Natural killer cell (primary cell): Measurements from ENCODE around the gene GCSAM. TPM values are rescaled to one million over a fixed set of nuclear protein-coding genes. Genes with fewer than 3 reads are reported as not detected.

Source experiments
- ATAC-seq, 3 donors: fragments of 150-1000 bp in 2 of 3; fragments of 200-7000 bp in 1 of 3; cut with Tn5 transposase; 1 replicate in 1 of 3; 2 replicates in 2 of 3; pipeline ENCODE4 v1.10.0; 2021; ENCODE audit warnings: mild to moderate bottlenecking in 2 of 3, moderate library complexity in 2 of 3
- DNase-seq, 2 donors: peaks; one replicate each; pipeline versions ENCODE4 v3.0.0 to v3.0.0-alpha.2; 2013 to 2021; ENCODE audit warnings: mixed read lengths in 1 of 2
- H3K27ac ChIP-seq: one replicate; pipeline ENCODE4 v1.5.1; 2013; ENCODE audit warnings: mild to moderate bottlenecking, low read length
- H3K27me3 ChIP-seq: one replicate; pipeline ENCODE4 v1.6.1; 2013; ENCODE audit warnings: low read length; ENCODE audit not compliant: control insufficient read depth, insufficient read depth
- H3K36me3 ChIP-seq: one replicate; pipeline ENCODE4 v1.6.1; 2013; ENCODE audit warnings: low read length; ENCODE audit not compliant: control insufficient read depth, insufficient read depth
- H3K4me1 ChIP-seq: one replicate; pipeline ENCODE4 v1.6.1; 2013; ENCODE audit warnings: low read length; ENCODE audit not compliant: control insufficient read depth, insufficient read depth
- H3K4me3 ChIP-seq: one replicate; pipeline ENCODE4 v1.5.1; 2013; ENCODE audit warnings: low read length
- H3K9me3 ChIP-seq: one replicate; pipeline ENCODE4 v1.6.1; 2013; ENCODE audit warnings: low read length; ENCODE audit not compliant: control insufficient read depth, insufficient read depth
- H3K27ac Mint-ChIP-seq, 2 donors: one replicate each; pipeline ENCODE4 v1.8.0; 2022; ENCODE audit warnings: mild to moderate bottlenecking in 2 of 2, mixed read lengths in 2 of 2, moderate library complexity in 1 of 2
- H3K27me3 Mint-ChIP-seq, 2 donors: one replicate each; pipeline ENCODE4 v1.8.0; 2022; ENCODE audit warnings: low read depth in 2 of 2, mixed read lengths in 2 of 2
- H3K36me3 Mint-ChIP-seq: one replicate; pipeline ENCODE4 v1.8.0; 2022; ENCODE audit warnings: mixed read lengths
- H3K4me1 Mint-ChIP-seq, 2 donors: one replicate each; pipeline ENCODE4 v1.8.0; 2022; ENCODE audit warnings: mixed read lengths in 2 of 2
- H3K4me3 Mint-ChIP-seq: one replicate; pipeline ENCODE4 v1.8.0; 2022; ENCODE audit warnings: mild to moderate bottlenecking, moderate library complexity, mixed read lengths
- H3K9me3 Mint-ChIP-seq, 2 donors: one replicate each; pipeline ENCODE4 v1.8.0; 2022; ENCODE audit warnings: mixed read lengths in 2 of 2
- WGBS: methylation state at CpG from one replicate; pipeline ENCODE4 v1.1.7; 2013; ENCODE audit warnings: missing lambda C conversion rate; ENCODE audit not compliant: insufficient coverage; 5-methylcytosine and 5-hydroxymethylcytosine counted together
- intact Hi-C: fragments of 100-400 bp; cut with micrococcal nuclease; formaldehyde crosslinking; loops from one replicate; pipeline ENCODE4 v1.14.2; 2022
- total RNA-seq, 4 donors: library from RNA; stranded (reverse); fragments of 120-200 nt in 1 of 4; gene quantifications; one replicate each; pipeline versions ENCODE4 v1.2.3 to v1.2.4, GENCODE V29; 2013 to 2022
- TF ChIP-seq, protein P1 (sequence below): fragments of 200-600 bp; IDR thresholded peaks from one replicate; pipeline ENCODE4 v1.8.0; 2022; ENCODE audit warnings: antibody characterized with exemption

Gene GCSAM
- total RNA-seq, 3 donors from 2014 or later (not counting 1 experiment from before 2014, with no cell fraction given): 0.59 to 3.0 (median 1.1) TPM

DNA sequence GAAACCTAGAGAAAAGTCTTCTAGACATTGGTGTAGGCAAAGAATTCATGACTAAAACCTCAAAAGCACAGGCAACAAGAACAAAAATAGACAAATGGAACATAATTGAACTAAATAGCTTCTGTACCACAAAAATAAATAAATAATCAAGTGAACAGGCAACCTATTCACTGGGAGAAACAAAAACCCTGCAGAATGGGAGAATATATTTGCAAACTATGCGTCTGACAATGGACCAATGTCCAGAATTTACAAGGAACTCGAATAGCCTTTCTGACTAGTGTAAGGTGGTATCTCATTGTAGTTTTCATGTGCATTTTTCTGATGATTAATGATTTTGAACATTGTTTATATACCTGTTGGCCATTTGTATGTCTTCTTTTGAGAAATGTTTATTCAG is 37.0 kb upstream of the GCSAM start:
- TF ChIP-seq, protein P1, sequence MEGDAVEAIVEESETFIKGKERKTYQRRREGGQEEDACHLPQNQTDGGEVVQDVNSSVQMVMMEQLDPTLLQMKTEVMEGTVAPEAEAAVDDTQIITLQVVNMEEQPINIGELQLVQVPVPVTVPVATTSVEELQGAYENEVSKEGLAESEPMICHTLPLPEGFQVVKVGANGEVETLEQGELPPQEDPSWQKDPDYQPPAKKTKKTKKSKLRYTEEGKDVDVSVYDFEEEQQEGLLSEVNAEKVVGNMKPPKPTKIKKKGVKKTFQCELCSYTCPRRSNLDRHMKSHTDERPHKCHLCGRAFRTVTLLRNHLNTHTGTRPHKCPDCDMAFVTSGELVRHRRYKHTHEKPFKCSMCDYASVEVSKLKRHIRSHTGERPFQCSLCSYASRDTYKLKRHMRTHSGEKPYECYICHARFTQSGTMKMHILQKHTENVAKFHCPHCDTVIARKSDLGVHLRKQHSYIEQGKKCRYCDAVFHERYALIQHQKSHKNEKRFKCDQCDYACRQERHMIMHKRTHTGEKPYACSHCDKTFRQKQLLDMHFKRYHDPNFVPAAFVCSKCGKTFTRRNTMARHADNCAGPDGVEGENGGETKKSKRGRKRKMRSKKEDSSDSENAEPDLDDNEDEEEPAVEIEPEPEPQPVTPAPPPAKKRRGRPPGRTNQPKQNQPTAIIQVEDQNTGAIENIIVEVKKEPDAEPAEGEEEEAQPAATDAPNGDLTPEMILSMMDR: no peak
- Histone ChIP-seq H3K9me3 (no peaks in the 10 kb centered on the region), H3K4me3 (no peak overlapping the region), H3K27ac (no peak overlapping the region), H3K27me3 (no peaks in the 10 kb centered on the region), H3K4me1 (no peaks in the 10 kb centered on the region), H3K36me3 (no peaks in the 10 kb centered on the region)
- Mint-ChIP-seq H3K4me3 (no peak overlapping the region), H3K9me3 (no peaks in the 10 kb centered on the region), H3K27me3 (peaks cover 0 to 5% of the 10 kb centered on the region in 2 donors), H3K27ac (no peak overlapping the region), H3K36me3 (no peaks in the 10 kb centered on the region), H3K4me1 (no peaks in the 10 kb centered on the region)
- intact Hi-C loops: no loop called here
- ATAC-seq (no peak), DNase-seq (no peak)
- 90% methylated on average over 2 of the region's 2 CpGs for WGBS

DNA sequence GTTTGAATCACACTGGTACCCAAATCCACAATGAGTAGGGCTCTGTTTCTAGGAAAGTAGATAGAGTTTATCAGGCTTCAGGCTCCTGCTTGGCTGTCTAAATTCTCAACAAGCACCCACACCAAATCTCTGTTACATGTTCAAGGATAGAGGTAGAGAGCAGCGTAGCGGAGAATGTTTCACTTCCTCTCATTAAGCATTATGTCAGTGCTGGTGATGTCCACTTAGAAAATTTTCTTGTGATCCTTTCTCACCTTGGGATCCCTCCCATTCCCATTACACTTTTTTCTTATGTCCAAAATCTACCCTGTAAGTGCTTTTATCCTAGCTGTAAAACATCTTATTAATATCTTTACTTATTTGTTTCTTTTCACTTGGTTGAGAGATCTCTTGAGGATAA is 34.7 kb upstream of the GCSAM start:
- TF ChIP-seq, protein P1: no peak

DNA sequence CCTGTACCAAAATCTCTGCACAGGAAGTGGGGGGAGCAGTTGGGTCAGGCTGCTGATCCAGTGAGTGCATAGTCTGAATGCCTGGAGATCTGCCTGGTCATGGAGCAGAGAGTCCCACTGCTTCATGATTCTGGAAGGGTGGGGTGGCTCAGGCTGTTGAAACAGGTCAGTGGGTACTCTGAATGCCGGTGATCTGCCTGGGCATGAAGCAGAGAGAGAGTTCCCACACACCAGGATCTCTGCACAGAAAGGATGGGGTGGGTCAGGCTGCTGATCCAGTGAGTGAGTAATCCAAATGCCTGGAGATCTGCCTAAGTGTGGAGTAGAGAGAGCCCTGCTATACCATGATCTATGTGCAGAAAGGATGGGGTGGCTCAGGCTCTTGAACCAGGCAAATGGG is 16.1 kb upstream of the GCSAM start:
- TF ChIP-seq, protein P1: no peak
- Histone ChIP-seq H3K4me3 (no peak overlapping the region), H3K27ac (no peak overlapping the region), H3K27me3 (no peaks in the 10 kb centered on the region), H3K36me3 (no peaks in the 10 kb centered on the region), H3K4me1 (no peaks in the 10 kb centered on the region), H3K9me3 (peaks cover 15% of the 10 kb centered on the region)
- H3K36me3 Mint-ChIP-seq: peaks cover 20% of the 10 kb centered on the region
- no peak for ATAC-seq
- H3K9me3 Mint-ChIP-seq: peaks cover 8 to 12% of the 10 kb centered on the region in 2 donors
- 85% methylated on average over 1 of the region's 1 CpG for WGBS
- no peak overlapping the region for H3K27ac Mint-ChIP-seq
- no peak overlapping the region for H3K4me3 Mint-ChIP-seq
- H3K4me1 Mint-ChIP-seq: no peaks in the 10 kb centered on the region
- intact Hi-C loops: no loop called here
- no peak for DNase-seq
- H3K27me3 Mint-ChIP-seq: peaks cover 0 to 4% of the 10 kb centered on the region in 2 donors

More for the DNA sequence above, 34.7 kb upstream of the GCSAM start:
- H3K9me3 Mint-ChIP-seq: no peaks in the 10 kb centered on the region
- 75% methylated on average over 2 of the region's 2 CpGs for WGBS
- no peak overlapping the region for H3K4me3 Mint-ChIP-seq
- Histone ChIP-seq H3K4me3 (no peak overlapping the region), H3K4me1 (no peaks in the 10 kb centered on the region), H3K36me3 (no peaks in the 10 kb centered on the region), H3K9me3 (no peaks in the 10 kb centered on the region), H3K27me3 (no peaks in the 10 kb centered on the region), H3K27ac (no peak overlapping the region)
- DNase-seq (no peak), ATAC-seq (no peak)
- no peaks in the 10 kb centered on the region for H3K36me3 Mint-ChIP-seq
- intact Hi-C loops: no loop called here
- peaks cover 0 to 3% of the 10 kb centered on the region in 2 donors for H3K27me3 Mint-ChIP-seq
- H3K27ac Mint-ChIP-seq: no peak overlapping the region
- H3K4me1 Mint-ChIP-seq: no peaks in the 10 kb centered on the region

DNA sequence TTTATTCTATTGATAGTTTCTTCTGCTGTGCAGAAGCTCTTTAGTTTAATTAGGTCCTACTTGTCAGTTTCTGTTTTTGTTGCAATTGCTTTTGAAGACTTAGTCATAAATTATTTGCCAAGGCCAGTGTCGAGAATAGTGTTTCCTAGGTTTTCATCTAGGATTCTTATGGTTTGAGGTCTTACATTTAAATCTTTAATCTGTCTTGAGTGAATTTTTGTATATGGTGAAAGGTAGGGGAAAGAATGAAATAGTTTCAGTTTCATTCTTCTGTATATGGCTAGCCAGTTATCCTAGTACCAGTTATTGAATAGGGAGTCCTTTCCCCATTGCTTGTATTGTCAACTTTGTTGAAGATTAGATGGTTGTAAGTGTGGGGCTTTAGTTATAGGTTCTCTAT is 10.6 kb upstream of the GCSAM start:
- H3K4me3 Mint-ChIP-seq: no peak overlapping the region
- ATAC-seq (no peak), DNase-seq (no peak)
- TF ChIP-seq, protein P1: no peak
- Histone ChIP-seq H3K36me3 (no peaks in the 10 kb centered on the region), H3K4me3 (no peak overlapping the region), H3K4me1 (no peaks in the 10 kb centered on the region), H3K9me3 (peaks cover 2% of the 10 kb centered on the region), H3K27me3 (no peaks in the 10 kb centered on the region), H3K27ac (no peak overlapping the region)
- peaks cover 0 to 3% of the 10 kb centered on the region in 2 donors for H3K27me3 Mint-ChIP-seq
- 41% methylated on average over 1 of the region's 1 CpG for WGBS
- peaks cover 0 to 6% of the 10 kb centered on the region in 2 donors for H3K4me1 Mint-ChIP-seq
- H3K36me3 Mint-ChIP-seq: peaks cover 20% of the 10 kb centered on the region
- H3K27ac Mint-ChIP-seq: no peak overlapping the region
- intact Hi-C loops: no loop called here
- peaks cover 8 to 15% of the 10 kb centered on the region in 2 donors for H3K9me3 Mint-ChIP-seq
